ENCODE results near the gene BTBD6. TPM values are rescaled to one million over a fixed set of nuclear protein-coding genes. Genes with fewer than 3 reads are reported as not detected.
A peak's percentile ranks its signal among the peaks of the same experiment; 100 is the strongest.

Gene BTBD6
- total and polyA plus RNA-seq, 9 of the 15 experiments (the other 6 are each of a cell fraction or from before 2014, with no cell fraction given): not detected

- TF ChIP-seq ELF2 (CRISPR knock-in tag; IDR thresholded peaks at IDR 0.05): no peak
- TF ChIP-seq CHD1 (IDR thresholded peaks at IDR 0.05; ENCODE audit: low read length): no peak
- TF ChIP-seq FOXP1 (CRISPR knock-in tag; IDR thresholded peaks at IDR 0.05): no peak
Observed at GRCh38 chr14:105248368-105249181, at the start of gene BTBD6 (continued).

GRCh38 chr14:105198588-105198987 is 49.7 kb upstream of the BTBD6 start:
- no peak for ATAC-seq
- peak overlapping the region; percentile 29 for H3K4me2 ChIP-seq (ENCODE audit: insufficient read depth, low read length)

More at GRCh38 chr14:105198588-105198987, 49.7 kb upstream of the BTBD6 start:
- ChIA-PET POLR2A (no interaction called here), CTCF (ENCODE audit: low intra/inter-chr PET ratio) (no interaction called here)
- Histone ChIP-seq H3K27ac (ENCODE audit: extremely low read depth, low read depth, low read length) (no peak overlapping the region), H3K9me3 (replicated peaks; ENCODE audit: control insufficient read depth, insufficient read depth, low read depth, low read length) (no peaks in the 10 kb centered on the region), H3K36me3 (ENCODE audit: control insufficient read depth, insufficient read depth, low read length) (no peaks in the 10 kb centered on the region), H3K9me1 (ENCODE audit: control insufficient read depth, insufficient read depth, low read length) (no peaks in the 10 kb centered on the region), H3K4me3 (no peak overlapping the region), H4K20me1 (replicated peaks; ENCODE audit: control insufficient read depth, insufficient read depth, low read length) (0 out of 2 replicates have a peak, but pooled peaks cover 4% of the 10 kb centered on the region), H3K27me3 (ENCODE audit: control insufficient read depth in 2 of 2, insufficient read depth in 2 of 2, low read length in 2 of 2) (peaks cover 0 to 12% of the 10 kb centered on the region in 2 experiments; a peak in 2 of 5 replicates), H3K79me2 (ENCODE audit: control insufficient read depth, insufficient read depth, low read length) (no peaks in the 10 kb centered on the region), H3K9ac (ENCODE audit: insufficient read depth in 1 of 2, low read depth in 2 of 2, low read length in 2 of 2) (no peak overlapping the region; a peak in 1 of 4 replicates), H3K4me1 (replicated peaks in 1 of 2; ENCODE audit: control insufficient read depth in 2 of 2, insufficient read depth in 2 of 2, low read length in 2 of 2) (peaks cover 6 to 72% of the 10 kb centered on the region in 2 experiments; a peak in 3 of 5 replicates), H2AFZ (ENCODE audit: low read depth, low read length) (no peak overlapping the region)
- BruUV-seq (replicated peaks): no TSS peak
- FAIRE-seq (no peak), DNase-seq (ENCODE audit: extremely low read depth in 1 of 4, low spot score in 3 of 4) (no peak)
- in situ Hi-C loops (cut with MboI): no loop called here
- intact Hi-C loops (cut with micrococcal nuclease): no loop called here
- no peak for TF ChIP-seq CBFA2T2 (conservative IDR thresholded peaks at IDR 0.05)
- no peak for TF ChIP-seq HNRNPLL (IDR thresholded peaks at IDR 0.05; ENCODE audit: low read depth, low read length, poor library complexity, severe bottlenecking)
- no peak for TF ChIP-seq TEAD1 (CRISPR knock-in tag; IDR thresholded peaks at IDR 0.05)
- TF ChIP-seq NFIX (CRISPR knock-in tag; IDR thresholded peaks at IDR 0.05; ENCODE audit: low read depth): no peak
- TF ChIP-seq CTBP1 (IDR thresholded peaks at IDR 0.05; ENCODE audit: borderline replicate concordance): no peak
- TF ChIP-seq ZNF212 (CRISPR knock-in tag; IDR thresholded peaks at IDR 0.05): no peak
- no peak for TF ChIP-seq CREB3 (tag; conservative IDR thresholded peaks at IDR 0.05; ENCODE audit: low read depth)
- no peak for TF ChIP-seq ERF (CRISPR knock-in tag; IDR thresholded peaks at IDR 0.05)
- no peak for TF ChIP-seq CTCFL (IDR thresholded peaks at IDR 0.05; ENCODE audit: borderline replicate concordance, insufficient read depth, low read depth, low read length, poor library complexity, severe bottlenecking)
- no peak for TF ChIP-seq HMG20A (CRISPR knock-in tag; conservative IDR thresholded peaks at IDR 0.05)
- TF ChIP-seq SAP30 (IDR thresholded peaks at IDR 0.05; ENCODE audit: borderline replicate concordance, insufficient read depth, low read depth, low read length, poor library complexity, severe bottlenecking): no peak
- WGBS (ENCODE audit: insufficient coverage, low coverage, missing lambda C conversion rate): 61% methylated on average over 3 of the region's 4 CpGs
